DND-41 (cell line): Measurements from ENCODE around the gene MYRIP.

ENCODE experiments used
- CTCF ChIP-seq: IDR thresholded peaks from 2 replicates; pipeline ENCODE4 v1.5.1; 2012; ENCODE audit warnings: borderline replicate concordance, low read length, moderate library complexity, mild to moderate bottlenecking; ENCODE audit not compliant: poor library complexity, severe bottlenecking; ENCODE audit errors: extremely low read depth
- EZH2 ChIP-seq: IDR thresholded peaks from 3 replicates; pipeline ENCODE4 v1.6.1; 2012; ENCODE audit warnings: borderline replicate concordance, low read depth, mild to moderate bottlenecking, moderate library complexity, low read length, inconsistent platforms; ENCODE audit not compliant: severe bottlenecking

GRCh38 chr3:39982665-39983357 lies 173.4 kb downstream of the MYRIP start:
- TF ChIP-seq CTCF (no peak), EZH2 (no peak)
